IPS-NIHi7 (cell line): ENCODE measurements around the gene KCNC3.

Experiments
- DNase-seq: peaks from one replicate; pipeline ENCODE4 v3.0.0; 2012; ENCODE audit warnings: mixed read lengths; ENCODE audit errors: extremely low spot score

Gene KCNC3

DNA sequence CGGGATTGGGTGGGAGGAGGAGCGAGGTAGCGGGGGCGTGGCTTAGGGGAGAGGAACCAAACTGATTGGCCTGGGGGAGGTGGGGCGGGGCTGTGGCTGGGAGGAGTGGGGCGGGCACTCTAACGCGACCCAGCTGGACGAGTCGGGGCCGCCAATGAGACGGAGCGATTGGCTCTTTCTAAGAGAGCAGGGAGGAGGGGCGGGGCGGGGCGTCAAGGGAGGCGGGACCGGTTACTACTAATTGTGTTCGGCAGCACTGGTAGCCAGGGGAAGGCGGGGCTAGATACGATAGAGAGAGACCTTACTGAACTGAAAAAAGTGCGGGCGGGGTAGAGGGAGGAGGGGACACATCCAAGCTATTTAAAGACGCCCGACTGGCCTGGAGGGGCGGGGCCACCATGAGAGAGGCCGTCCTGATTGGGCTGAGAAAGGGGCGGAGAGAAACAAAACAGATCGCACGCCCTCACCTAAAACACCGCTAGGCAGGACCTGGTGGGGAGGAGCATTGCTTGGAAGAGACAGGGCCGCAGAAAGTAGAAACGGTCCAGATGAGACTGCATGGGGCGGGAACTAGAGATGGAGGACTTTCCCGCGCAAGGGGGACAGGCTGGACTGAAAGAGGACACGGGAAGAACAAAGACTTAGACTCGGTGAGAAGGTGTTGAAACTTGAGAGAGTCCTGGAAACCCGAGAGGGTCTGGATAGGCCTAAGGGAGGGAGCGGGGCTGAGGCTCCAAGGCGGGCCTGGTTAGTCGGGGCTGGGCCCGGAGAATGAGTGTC is at the start of gene KCNC3:
KCNC3 (minus strand) TSS at position 232 of the 780 bp plus-strand sequence. CDS start 295 bp downstream, outside the sequence.
- peak; percentile 89 for DNase-seq

DNA sequence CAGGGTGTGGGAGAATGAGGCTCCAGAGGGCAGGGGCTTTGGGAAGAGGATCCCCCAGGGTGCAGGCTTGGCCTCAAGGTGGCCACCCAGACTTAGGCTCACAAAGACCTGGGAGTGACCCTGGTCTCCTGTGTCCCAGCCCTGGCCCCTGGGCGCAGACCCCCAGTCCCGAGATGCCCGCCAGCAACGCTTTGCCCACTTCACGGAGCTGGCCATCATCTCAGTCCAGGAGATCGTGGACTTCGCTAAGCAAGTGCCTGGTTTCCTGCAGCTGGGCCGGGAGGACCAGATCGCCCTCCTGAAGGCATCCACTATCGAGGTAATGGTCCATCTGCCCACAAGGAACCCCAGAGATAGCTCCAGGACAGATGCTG is 49.7 kb upstream of the KCNC3 start:
- no peak for DNase-seq

DNA sequence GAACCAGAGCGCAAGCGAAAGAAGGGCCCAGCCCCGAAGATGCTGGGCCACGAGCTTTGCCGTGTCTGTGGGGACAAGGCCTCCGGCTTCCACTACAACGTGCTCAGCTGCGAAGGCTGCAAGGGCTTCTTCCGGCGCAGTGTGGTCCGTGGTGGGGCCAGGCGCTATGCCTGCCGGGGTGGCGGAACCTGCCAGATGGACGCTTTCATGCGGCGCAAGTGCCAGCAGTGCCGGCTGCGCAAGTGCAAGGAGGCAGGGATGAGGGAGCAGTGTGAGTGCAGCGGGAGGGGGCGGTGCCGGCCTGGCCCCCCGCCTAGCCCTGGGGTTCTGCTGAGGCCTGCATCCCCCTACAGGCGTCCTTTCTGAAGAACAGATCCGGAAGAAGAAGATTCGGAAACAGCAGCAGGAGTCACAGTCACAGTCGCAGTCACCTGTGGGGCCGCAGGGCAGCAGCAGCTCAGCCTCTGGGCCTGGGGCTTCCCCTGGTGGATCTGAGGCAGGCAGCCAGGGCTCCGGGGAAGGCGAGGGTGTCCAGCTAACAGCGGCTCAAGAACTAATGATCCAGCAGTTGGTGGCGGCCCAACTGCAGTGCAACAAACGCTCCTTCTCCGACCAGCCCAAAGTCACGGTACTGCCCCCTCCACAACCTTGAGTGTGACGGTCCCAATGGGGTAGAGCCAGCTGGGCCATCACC is 49.1 kb upstream of the KCNC3 start:
- no peak for DNase-seq

DNA sequence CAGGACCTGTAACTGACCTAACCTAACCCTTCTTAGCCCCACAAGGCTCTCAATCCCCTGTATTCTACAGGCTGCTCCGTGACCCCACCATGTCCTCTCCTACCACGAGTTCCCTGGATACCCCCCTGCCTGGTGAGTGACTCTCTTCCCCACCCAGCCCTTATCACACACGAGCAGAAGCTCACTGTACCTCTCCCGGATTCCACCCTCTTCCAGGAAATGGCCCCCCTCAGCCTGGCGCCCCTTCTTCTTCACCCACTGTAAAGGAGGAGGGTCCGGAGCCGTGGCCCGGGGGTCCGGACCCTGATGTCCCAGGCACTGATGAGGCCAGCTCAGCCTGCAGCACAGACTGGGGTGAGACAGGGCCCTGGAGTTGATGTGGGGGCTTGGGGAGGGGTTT is 48.3 kb upstream of the KCNC3 start:
- DNase-seq, result no peak

DNA sequence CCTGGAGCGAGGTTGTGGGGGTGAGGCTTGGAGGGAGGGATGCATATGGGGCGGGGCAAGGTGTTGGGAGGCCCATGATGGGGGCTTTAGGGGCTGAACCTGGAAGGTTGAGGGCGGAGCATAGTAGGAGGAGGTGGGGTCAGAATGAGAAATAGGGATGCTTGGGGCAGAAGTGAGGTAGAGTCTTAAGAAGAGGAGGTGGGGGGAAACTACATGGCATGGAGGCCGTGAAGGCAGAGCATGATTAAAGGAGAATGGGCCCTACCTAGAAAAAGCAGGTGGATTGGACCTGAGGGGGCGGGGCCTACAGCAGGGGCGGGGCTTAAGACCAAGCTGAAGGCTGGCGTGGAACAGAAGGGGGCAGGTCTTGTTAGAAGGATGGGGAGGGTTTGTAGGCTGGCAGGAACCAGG is 47.9 kb upstream of the KCNC3 start:
- no peak for DNase-seq

DNA sequence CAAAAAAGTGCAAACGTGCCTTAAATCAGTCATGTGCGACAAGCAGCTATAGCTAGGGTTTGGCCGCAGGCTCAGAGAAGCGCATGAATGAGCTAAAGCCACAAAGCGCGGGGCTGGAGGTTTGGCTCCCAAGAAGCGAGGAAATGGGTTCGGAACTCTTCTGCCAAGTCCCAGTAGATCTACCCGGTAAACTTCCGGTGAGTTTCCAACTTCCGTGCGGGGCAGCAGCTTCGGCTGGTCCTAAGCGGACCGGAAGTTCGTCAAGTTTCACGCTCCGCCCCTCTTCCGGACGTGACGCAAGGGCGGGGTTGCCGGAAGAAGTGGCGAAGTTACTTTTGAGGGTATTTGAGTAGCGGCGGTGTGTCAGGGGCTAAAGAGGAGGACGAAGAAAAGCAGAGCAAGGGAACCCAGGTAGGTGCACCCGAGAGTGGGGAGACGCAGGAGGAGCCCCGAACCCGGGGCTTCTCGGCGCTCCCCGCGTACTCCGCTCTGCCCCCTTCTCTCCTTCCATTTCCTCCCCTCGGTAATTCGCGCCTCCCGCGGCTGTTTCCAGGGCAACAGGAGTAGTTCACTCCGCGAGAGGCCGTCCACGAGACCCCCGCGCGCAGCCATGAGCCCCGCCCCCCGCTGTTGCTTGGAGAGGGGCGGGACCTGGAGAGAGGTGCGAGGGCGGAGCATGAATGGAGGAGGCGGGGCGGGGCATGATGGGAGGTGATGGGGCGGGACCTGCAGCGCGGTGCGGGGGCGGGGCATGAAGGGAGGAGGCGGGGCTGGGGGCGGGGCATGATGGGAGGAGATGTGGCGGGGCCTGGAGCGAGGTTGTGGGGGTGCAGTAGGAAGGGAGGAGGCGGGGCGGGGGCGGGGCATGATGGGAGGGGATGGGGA is 47.2 kb upstream of the KCNC3 start, which contains the start of gene NR1H2:
NR1H2 (plus strand) TSS at position 292 of the 885 bp plus-strand sequence. CDS start 1,149 bp downstream, outside the sequence.
- peak; percentile 89 for DNase-seq

DNA sequence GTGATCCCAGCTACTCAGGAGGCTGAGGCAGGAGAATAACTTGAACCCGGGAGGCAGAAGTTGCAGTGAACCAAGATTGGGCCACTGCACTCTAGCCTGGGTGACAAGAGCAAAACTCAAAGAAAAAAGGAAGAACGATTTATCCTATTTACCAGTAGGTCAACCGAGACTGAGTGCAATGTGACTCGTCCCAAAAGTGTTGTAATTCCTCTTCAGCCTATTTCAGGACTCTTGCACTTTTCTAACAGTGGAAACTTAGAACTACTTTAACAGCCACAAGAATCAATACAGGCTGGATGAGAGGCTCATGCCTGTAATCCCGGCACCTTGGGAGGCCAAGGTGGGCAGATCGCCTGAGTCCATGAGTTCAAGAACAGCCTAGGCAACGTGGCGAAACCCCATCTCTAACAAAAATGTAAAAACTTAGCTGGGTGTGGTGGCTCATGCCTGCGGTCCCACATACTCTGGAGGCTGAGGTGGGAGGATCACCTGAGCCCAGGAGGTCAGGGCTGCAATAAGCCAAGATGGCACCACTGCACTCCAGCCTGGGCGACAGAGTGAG is 42.8 kb upstream of the KCNC3 start:
- DNase-seq, result no peak

DNA sequence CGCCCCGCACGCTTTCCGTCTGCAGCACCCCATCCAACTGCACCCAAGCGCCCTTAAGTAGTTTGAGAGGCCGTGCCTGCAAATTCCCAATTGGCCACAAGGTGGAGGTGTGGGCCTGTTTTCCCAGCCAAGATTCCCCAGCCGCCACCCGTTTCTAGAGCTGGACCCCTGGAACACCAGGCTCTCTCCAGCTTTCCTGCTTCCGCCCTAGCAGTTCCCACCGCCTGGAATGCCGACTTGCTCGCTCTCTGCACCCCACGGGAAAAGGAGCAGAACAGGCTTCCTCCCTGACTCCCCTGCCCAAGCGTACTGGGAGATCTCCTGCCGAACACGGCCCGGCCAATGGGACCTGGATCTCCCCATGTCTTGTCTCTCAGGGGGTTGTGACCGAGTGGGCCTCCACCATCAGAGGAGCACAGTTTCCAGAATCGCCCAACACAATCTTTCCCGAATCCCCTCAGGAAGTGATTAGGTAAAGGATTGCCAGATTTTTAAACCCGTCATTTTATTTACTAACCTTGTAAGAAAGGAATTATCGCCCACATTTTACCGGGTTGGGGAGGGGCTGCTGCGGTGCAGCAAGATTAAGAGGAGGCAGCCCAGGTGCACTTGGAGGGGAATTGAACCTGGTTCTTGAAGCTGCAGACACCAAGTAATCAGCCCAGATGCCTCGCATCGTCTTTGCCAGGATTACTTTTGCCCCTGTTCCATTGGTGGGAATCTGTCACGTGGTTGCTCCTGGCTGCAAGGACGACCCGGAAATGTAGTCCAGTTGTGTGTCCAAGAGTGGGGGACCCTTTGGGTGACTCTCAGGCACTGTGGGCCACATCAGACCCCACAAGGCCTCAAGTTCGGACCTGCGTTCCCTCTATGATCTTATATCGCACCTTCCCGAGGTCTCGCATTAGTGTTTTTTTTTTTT is 39.7 kb upstream of the KCNC3 start:
- peak; percentile 80 for DNase-seq

DNA sequence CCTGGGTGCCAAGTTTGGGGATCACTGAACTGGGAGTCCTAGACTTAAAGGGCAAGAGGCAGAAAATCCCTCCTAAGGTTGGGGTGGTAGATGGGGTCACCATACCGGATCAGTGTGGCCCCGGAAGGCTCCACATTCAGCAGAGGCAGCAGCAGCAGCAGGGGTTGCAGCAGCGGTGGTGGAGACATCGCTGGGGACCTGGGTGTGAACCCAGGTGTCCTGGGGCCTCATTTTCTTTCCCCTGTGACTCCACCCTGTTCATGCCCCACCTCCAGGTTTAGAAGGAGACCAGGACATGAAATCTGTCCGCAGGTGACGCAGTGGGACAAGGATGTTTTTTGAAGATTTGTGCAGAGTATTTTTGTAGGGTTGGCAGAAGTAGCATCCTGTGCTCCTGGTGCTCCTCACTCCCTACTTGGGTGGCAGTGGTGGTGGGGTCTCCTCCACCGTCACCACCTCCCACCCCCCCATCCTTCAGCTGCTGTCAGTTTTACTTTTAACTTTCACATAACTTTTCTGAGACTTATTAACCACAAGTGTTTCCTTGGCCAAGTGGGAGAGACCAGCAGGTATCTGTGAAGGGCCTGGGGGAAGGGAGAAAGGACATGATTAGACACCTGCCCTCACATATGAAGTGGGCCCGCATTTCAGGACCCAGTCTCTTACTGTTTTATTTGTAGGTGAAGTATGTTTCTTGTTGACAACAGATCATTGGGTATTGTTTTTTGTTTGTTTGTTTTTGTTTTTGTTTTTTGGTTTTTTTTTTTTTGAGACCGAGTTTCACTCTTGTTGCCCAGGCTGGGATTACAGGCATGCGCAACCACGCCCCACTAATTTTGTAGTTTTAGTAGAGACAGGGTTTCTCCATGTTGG is 36.5 kb upstream of the KCNC3 start, which contains the start of gene NAPSA:
NAPSA (minus strand) TSS at position 206 of the 873 bp plus-strand sequence; CDS start at position 188, 18 bp downstream.
- no peak for DNase-seq

DNA sequence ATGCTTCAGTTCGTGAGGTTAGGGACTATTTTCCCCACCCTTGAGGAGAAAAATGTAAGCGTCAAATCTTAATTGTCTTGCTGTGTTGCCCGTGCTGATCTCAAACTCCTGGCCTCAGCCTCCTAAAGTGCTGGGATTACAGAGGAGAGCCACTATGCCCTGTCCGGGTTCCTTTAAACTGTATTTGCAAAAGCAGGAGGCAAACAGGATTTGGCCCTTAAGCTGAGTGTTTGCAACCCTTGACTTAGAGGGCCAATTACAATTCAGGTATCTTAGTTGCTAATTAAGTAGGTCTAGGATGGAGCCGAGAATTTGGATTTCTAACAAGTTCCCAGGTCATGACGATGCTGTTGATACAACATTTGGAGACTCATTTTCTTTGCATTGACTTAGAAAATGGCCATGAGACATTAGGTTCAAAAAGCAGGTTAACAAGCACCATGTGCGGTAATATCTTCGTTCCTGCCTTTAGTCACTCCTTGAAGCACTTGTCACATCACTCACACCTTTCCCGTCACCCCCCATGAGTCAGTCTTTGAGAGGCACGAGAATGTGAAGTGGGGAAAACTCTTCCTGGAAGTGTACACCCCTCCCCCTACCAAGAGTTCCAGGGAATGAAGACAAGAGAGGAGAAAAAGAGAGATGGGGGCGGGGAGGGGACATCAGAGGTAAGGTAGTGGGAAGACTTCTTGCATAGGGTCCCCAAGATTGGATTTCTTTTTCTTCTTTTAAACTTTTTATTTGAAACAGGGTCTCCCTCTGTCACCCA is 33.7 kb upstream of the KCNC3 start:
- no peak for DNase-seq

DNA sequence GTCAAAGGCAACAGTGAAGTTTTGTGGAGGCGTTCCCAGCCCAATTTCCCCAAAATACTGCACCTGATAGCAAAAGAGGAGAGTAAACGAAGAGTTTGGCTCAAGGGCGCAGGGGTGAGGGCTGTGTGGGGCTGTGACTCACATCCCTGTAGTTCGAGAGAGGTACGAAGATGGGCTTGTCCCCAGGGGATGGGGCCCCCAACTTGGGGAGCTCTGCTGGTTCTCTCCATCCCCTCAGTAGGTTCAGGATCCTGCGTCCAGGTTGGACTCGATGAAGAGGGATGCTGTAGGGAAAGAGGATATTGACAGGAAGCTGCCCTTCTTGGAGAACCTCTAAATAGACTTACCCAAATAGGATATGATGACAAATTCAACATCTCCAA is 32.8 kb upstream of the KCNC3 start:
- DNase-seq, result no peak

DNA sequence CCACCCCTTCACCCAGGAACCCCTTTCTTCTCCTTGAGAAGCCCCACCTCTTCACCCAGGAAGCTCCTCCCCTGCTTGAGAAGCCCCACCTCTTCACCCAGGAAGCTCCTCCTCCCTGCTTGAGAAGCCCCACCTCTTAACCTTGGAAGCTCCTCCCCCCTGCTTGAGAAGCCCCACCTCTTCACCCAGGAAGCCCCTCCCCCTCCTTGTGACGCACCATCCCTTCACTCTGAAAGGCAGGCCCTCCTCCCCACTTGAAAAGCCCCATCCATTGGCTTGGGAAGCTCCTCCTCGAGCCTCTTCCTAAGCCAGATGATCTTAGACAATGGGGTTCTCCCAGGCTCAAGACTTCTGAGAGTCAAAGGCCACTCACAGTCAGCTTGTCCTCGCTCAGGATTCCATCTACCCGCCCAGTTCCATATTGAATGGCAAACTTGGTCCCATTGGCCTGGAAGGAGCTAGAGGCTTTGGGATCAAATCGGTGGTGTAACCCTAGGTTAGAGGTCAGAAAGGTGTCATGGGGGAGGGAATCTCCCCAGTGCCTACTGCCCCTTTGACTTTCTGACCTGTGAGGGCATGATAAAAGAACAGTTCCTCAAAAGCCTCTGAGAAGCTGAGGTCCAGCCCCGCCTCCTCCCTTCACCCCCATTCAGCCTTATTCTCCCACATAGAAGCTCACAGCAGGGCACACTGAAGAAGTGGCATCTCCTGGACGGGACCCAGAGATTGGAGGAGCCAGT is 32.3 kb upstream of the KCNC3 start:
- DNase-seq, result peak; percentile 34

DNA sequence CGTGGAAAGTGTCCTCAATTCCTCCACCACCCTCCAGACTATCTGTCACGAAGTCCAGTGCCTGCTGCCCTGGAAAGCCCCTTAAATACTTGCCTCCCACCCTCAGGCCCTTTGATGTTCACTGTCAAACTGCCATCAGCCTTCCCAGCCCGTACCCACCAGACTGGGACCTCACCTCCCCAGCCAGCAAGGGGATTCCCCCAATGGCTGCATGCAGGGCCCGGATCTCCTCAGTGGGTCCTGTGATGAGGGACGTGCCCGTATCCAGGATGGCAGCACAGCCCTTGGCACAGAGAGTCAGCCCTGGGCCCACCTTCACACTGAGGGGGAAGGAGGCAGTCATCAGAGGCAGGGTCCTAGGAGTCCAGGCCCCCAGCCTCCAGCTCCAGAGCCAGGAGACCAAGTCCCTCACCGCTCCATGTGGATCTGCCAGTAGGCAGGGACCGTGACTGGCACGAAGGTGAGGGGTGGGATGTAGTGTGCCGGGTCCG is 30.2 kb upstream of the KCNC3 start:
- no peak for DNase-seq

DNA sequence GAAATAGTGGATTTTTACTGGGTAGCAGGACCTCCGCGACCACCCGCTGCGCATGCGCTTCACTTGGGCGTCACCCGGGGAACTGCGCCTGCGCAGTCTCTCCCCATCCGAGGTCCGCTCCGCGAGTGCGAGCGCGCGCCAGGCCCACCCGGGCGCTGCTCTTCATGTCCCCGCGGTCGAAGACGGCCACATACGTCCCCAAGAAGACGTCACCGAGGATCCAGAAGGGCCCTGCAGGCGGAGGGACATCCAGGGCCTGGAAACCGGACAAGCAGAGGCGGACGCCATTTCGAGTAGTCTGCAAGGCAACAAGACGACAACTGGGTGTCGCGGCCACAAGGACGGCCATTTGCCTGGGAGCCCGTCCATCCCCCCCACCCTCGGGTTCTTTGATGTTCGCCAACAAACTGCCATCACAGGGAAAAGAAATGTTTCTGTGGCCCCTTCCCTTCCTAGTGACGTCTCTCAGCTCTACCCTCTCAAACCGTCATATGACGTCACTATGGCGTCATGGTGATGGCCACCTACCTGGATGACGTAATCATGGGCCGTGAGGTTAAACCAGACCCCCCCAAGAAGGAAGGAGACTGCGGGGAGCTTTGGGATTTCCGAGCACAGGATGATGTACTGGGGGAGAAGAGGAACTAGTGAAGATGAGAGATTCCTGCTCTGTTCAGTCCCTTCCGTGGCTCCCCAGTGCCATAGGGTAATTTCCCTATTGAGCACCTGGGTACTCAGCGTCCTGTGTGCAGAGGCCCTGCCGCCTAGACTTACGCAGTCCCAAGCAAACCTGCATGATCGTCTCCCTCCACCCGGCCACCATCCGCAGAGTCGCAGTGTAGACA is 29.5 kb upstream of the KCNC3 start:
- DNase-seq, result no peak

DNA sequence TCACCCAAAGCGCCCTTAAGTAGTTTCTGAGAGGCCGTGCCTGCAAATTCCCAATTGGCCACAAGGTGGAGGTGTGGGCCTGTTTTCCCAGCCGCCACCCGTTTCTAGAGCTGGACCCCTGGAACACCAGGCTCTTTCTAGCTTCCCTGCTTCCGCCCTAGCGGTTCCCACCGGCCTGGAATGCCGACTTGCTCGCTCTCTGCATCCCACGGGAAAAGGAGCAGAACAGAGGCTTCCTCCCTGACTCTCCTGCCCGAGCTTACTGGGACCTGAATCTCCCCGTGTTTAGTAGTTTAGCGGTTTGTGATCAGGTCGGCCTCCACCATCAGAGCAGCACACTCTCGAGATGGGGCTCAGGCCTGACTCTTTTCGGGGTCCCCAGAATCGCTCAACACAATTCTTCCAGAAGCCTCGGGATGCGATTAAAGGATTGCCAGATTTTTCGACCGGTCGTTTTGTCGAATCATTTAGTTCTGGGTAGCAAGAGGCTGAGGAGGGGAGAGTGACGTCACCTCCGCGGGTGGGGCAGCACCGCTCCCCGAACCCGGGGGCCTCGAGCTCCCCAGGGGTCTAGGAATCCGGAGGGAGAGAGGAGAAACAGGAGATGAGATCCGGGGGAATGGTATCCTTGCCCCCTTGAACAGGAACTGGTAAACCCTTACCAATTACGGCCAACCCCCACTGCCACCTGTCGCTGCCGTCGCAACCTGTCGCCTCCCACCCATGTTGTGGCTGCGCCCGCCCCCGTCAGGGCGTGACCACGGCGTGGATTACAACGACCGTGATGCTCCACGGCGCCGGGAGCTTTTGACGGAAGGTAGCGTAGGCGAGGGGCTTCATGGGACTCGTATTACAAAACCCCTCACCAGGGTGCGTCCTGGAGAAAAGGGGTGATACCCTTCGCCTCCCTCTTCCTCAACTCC is 28.3 kb upstream of the KCNC3 start:
- peak; percentile 56 for DNase-seq

DNA sequence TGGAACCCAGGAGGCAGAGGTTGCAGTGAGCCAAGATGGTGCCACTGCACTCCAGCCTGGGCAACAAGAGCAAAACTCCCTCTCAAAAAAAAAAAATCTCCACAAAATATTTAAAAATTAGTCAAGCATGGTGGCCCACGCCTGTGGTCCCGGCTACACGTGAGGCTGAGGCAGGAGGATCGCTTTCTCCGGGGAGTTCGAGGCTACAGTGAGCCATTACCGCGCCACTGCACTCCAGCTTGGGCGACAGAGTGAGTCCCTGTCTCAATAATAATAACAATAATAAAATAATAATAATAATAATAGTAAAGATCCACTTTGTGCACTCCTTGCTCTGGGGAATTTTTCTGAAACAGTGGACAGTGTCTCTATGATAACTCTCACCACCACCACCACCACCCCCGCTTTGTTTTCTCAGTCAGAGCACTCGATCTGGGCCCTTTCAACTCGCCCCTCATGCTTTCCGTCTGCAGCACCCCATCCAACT is 27.6 kb upstream of the KCNC3 start:
- no peak for DNase-seq
